GM21526 (cell line): ENCODE measurements around the gene REN.

Experiments used
- ATAC-seq: cut with Tn5 transposase; IDR thresholded peaks from one replicate; pipeline ENCODE4 v1.9.1; 2021; ENCODE audit warnings: moderate library complexity; ENCODE audit not compliant: unreplicated experiment, low FRiP score

Gene REN

DNA sequence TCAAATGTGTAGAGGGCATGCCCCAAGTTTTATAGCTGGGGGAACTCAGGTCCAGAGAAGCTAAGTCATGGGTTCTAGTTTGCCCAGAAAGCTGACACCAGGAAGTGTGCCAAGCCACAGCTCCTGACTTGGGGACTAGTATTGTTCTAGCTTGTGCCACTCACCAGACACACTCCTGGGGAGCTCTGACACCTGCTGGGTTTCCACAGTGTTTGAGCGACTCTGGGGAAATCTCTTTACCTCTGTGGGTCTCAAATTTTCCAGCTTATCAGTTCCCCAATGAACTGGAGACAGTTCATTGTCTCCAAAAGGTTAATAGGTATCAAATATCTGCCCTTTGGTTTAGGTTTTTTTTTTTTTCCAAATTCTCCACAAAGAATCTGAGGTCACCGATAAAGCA is 25.9 kb upstream of the REN start:
- no peak for ATAC-seq

GRCh38 chr1:204191456-204191855 is 25.3 kb upstream of the REN start:
- no peak for ATAC-seq

- no peak for ATAC-seq
Observed at GRCh38 chr1:204190212-204191211, 24.4 kb upstream of the REN start.

GRCh38 chr1:204188959-204189639 is 23.0 kb upstream of the REN start:
- ATAC-seq, result no peak

DNA sequence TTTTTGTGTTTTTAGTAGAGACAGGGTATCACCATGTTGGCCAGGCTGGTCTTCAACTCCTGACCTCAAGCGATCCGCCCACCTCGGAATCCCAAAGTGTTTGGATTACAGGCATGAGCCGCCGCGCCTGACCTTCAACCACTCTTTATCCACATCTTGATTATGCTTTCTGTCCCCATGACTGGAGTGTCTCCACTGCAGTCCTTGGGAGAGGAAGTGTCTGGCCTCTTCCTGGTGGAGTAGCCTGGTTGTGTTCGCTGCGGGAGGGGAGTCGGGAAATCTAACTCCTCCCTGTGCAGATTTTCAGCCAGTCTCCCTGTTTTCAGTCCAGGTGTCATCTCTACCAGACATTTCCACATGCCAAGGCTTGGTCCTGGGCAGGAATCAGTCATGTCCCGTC is 20.5 kb upstream of the REN start:
- ATAC-seq, result no peak

DNA sequence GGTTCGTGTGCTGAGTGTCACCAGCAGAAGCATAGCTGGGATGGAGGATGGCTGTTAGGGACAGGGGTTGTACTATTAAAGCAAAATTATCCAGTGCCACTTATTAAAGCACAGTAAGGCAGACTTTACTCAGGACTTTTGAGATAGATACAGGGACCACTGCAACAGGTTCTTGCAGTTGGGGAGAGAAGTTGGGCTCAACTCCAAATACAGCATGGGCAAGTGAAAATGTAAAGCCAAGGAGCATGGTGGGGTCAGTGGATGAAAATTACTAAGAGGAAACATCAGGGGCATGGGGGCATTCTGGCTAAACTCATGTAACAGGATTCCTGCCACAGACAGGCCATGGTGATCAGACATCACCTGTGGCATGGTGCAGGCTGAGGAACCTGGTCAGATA is 15.0 kb upstream of the REN start:
- no peak for ATAC-seq

GRCh38 chr1:204180133-204180532 is 14.0 kb upstream of the REN start:
- no peak for ATAC-seq

- ATAC-seq, result no peak
Observed at GRCh38 chr1:204178487-204179281, 12.5 kb upstream of the REN start.

DNA sequence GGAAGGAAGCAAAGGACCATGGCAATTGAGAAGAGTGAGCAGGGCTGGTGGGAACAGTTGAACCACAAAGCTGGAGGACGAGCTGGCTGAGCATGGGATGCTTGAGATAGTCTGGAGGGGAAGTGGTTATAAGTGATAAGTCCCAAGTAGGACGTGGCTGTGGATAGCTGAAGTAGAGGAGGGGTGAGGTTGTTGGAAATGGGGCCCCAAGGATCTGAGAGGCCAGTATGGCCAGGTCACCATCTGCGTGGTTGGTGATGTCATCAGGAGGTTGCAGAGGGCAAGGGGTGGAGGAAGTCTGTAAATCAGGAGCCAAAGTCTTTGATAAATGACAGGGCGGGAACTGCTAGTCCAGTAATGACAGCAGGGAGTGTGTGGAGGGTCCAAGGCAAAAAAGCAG is 11.0 kb upstream of the REN start:
- no peak for ATAC-seq

DNA sequence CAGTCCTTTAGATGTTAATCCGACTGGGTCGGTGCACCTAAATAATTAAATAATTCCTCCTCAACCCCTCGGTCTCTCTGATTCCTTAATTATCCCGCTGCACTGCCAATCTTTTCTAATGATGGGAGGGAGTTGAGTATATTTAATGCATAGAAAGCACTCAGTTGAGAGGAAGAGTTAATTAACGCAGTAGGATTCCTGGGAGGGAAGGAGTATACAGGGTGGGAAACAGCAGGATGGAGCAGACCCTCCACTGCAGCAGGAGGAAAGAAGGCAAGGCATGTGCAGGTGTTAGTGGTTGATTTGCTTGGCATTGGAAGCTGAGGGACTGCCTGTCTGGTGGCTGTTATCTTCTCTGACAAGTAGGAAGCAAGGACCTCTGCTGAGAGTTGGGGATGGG is 9.9 kb upstream of the REN start:
- no peak for ATAC-seq

GRCh38 chr1:204174958-204175357 is 8.8 kb upstream of the REN start:
- ATAC-seq, result no peak

DNA sequence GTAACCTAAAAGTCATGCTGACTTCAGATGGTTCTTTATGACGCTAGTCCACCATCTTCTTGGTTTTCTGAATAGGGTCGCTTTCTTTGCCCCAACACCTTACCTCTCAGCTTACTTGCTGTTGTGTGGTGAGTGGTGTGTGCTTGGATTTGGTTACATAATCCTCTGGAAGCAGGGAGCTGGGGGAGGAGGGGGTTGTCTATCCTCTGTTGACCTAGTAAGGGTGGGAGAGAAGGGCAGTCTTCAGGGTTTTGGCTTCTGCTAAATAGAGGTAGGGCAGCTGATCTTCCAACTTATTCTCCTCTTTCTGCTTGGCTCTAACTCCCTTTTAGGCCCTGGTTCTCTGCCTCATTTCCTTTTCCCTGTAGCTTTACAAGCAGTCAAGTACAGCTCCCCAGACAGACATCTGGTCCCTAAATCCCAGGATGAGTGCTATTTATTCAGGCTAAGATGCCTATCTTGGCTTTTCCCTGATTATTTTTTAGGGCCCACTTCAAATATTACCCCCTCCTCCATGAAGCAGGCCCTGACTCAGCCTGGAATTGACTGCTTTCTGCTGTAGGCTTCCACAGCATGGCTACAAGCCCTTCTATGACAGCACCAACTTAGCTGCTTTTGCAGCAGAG is 6.4 kb upstream of the REN start:
- ATAC-seq, result no peak

- no peak for ATAC-seq
Observed at GRCh38 chr1:204171751-204172178, 5.6 kb upstream of the REN start.

DNA sequence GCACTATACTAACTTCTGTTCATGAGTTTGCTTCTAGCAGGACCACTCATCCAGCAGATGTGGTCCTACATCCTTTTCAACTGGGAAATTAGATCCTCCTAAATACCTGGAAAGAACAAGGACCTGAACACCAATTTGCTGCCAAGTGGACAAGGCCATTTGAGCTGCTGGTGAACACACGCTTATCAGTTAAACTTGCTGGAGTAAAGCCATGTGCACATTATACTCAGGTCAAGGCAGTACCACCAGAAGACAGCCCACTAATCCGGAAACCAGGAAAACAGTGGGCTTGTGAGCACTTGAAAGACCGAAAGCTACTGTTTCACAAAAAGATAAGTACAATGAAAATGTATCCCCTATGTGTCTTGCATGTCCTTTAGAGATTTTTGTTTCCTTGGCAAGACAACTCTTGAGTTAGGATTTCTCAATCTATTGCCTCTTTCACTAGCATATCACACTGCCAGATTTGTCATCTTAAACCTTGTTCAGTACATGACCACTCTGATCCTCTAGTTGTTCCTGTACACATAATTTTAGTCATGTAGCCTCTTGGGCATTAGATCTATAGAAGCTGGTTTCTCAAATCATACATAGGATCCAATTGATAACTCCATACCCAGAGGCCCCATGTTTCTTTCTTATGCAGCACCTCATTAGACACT is 4.5 kb upstream of the REN start:
- no peak for ATAC-seq

DNA sequence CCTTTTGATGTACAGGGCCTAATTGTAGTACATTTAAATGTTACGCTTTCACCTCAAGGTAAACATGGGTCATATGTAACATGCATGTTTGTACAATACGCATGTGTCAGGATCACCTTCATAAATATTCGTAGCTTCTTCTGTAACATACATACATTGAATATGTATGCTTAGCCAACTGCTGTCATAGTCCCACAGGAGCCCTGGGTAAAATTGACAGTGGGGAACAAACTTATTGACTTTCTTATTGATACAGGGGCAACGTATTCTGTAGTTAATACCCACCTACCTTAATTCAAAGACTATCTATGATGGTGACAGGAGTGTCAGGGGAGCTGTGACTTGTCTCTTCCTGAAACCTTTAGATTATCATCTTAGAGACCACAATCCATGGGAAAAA is 3.7 kb upstream of the REN start:
- no peak for ATAC-seq

DNA sequence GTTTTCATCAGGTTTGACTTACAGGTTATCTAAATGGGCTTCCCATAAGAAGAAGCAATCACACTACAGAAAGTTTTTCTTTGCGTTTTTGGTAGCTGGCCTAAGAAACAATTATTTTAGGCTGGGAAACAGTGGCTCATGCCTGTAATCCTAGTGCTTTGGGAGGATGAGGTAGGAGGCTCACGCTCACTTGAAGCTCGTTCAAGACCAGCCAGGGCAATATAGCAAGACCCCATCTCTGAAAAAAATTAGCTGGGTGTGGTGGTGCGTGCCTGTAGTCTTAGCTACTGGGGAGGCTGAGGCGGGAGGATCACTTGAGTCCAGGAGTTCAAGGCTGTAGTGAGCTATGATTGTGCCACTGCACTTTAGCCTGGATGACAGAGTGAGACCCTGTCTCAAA is 1.6 kb upstream of the REN start:
- ATAC-seq, result no peak

- no peak for ATAC-seq
Observed at GRCh38 chr1:204162494-204163074, 3.6 kb downstream of the REN start.

- no peak for ATAC-seq
Observed at GRCh38 chr1:204161609-204162493, 4.3 kb downstream of the REN start.

DNA sequence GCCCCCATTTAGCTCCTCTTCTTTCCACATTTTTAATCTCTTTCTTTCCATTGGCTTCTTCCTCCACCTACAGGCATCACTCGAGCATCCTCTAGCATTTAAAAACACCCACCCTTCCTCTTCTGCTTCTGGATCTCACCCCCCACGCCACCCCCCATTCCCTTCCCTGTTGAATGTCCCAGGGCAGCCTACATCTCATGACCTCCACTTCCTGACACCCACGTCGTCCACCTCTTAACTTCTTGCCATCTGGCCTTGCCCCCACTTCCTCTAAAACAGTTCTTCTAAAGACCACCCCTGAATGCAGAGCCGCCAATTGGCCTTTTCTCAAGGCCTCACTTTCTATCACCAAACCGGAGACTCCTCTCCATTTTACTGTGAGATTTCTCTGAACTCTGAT is 8.2 kb downstream of the REN start:
- no peak for ATAC-seq
